H1 (cell line): ENCODE measurements around the gene AGER. TPM values are rescaled to one million over a fixed set of nuclear protein-coding genes. Genes with fewer than 3 reads are reported as not detected.

Experiments
- CTCF ChIA-PET: fragments of 300-600 bp; sonication (Branson Sonifier 250); formaldehyde crosslinking; loops from one replicate; lab custom pipeline; 2021; ENCODE audit not compliant: partially characterized antibody; lab: Charles Lee
- POLR2A ChIA-PET: fragments of 300-600 bp; sonication (Branson Sonifier 250); formaldehyde crosslinking; loops from one replicate; lab custom pipeline; 2021; ENCODE audit warnings: inconsistent platforms; ENCODE audit not compliant: partially characterized antibody; lab: Charles Lee
- DNase-seq, 2 experiments: peaks; one replicate each; pipeline versions ENCODE4 v3.0.0 to v3.0.0-alpha.2; 2010 to 2022; ENCODE audit warnings: low spot score in 2 of 2, low read depth in 1 of 2, mixed read lengths in 1 of 2
- FAIRE-seq: peaks from 2 replicates; lab custom pipeline; 2011; peaks lifted over from hg19 to GRCh38; lab: Jason Lieb, UNC
- H2AFZ ChIP-seq: 2 replicates; pipeline ENCODE4 v1.8.1; 2012; ENCODE audit warnings: low read length, inconsistent platforms
- H2AK5ac ChIP-seq: 2 replicates; pipeline ENCODE4 v1.6.1; 2013; ENCODE audit warnings: low read depth, low read length
- H2BK120ac ChIP-seq: replicated peaks from 2 replicates; pipeline ENCODE3; 2013; ENCODE audit warnings: low read depth, low read length, inconsistent platforms
- H2BK12ac ChIP-seq: 2 replicates; pipeline ENCODE4 v1.6.1; 2013; ENCODE audit warnings: low read depth, low read length
- H2BK15ac ChIP-seq: 2 replicates; pipeline ENCODE4 v1.6.1; 2013; ENCODE audit warnings: low read length
- H2BK20ac ChIP-seq: 2 replicates; pipeline ENCODE4 v1.6.1; 2013; ENCODE audit warnings: low read length
- H2BK5ac ChIP-seq: 2 replicates; pipeline ENCODE4 v1.6.1; 2013; ENCODE audit warnings: low read depth, low read length
- H3K14ac ChIP-seq: 2 replicates; pipeline ENCODE4 v1.6.1; 2013; ENCODE audit warnings: inconsistent platforms; ENCODE audit not compliant: insufficient read length
- H3K18ac ChIP-seq: 2 replicates; pipeline ENCODE4 v1.6.1; 2013; ENCODE audit warnings: low read length; ENCODE audit errors: extremely low read depth
- H3K23ac ChIP-seq: 2 replicates; pipeline ENCODE4 v1.6.1; 2013; ENCODE audit warnings: inconsistent platforms; ENCODE audit not compliant: insufficient read length
- H3K23me2 ChIP-seq: 2 replicates; pipeline ENCODE4 v1.6.1; 2013; ENCODE audit warnings: low read depth, low read length
- H3K27ac ChIP-seq: 2 replicates; pipeline ENCODE4 v1.6.1; 2011; ENCODE audit warnings: low read depth, low read length, inconsistent platforms
- H3K27me3 ChIP-seq, 4 experiments: replicated peaks in 1 of 4; 1 replicate in 1 of 4; 2 replicates in 3 of 4; pipeline versions ENCODE4 v1.6.1 to v1.8.1; 2011 to 2013; ENCODE audit warnings: low read length in 3 of 4, mild to moderate bottlenecking in 3 of 4, inconsistent platforms in 2 of 4, mixed read lengths in 2 of 4, moderate library complexity in 1 of 4; ENCODE audit not compliant: control insufficient read depth in 3 of 4, insufficient read depth in 3 of 4; ENCODE audit errors: extremely low read depth in 1 of 4
- H3K36me3 ChIP-seq, 4 experiments: 2 replicates each; pipeline versions ENCODE4 v1.6.1 to v1.8.1; 2011 to 2013; ENCODE audit warnings: mild to moderate bottlenecking in 4 of 4, low read length in 3 of 4, moderate library complexity in 2 of 4, control low read depth in 1 of 4, inconsistent platforms in 1 of 4; ENCODE audit not compliant: insufficient read depth in 4 of 4, control insufficient read depth in 2 of 4
- H3K4ac ChIP-seq: replicated peaks from 2 replicates; pipeline ENCODE3; 2013; ENCODE audit warnings: low read length, low read depth, mixed read lengths, inconsistent platforms; ENCODE audit not compliant: insufficient read length
- H3K4me1 ChIP-seq, 4 experiments: replicated peaks in 1 of 4; 1 replicate in 1 of 4; 2 replicates in 3 of 4; pipeline versions ENCODE4 v1.6.1 to v1.8.1; 2011 to 2013; ENCODE audit warnings: low read length in 3 of 4, inconsistent platforms in 2 of 4, mixed read lengths in 1 of 4; ENCODE audit not compliant: insufficient read depth in 4 of 4, control insufficient read depth in 3 of 4
- H3K4me2 ChIP-seq, 2 experiments: 2 replicates each; pipeline versions ENCODE4 v1.6.1 to v1.8.1; 2011 to 2013; ENCODE audit warnings: low read depth in 2 of 2, low read length in 2 of 2, control low read depth in 1 of 2, inconsistent platforms in 1 of 2, mild to moderate bottlenecking in 1 of 2; ENCODE audit not compliant: insufficient read depth in 1 of 2
- H3K4me3 ChIP-seq, 4 experiments: fragments of 200-600, 300-600 bp in 1 of 4; sonication (generic), shearing (Covaris generic), sonication (Bioruptor Twin) in 1 of 4; 2 replicates each; pipeline versions ENCODE4 v1.5.1 to v1.8.1; 2011 to 2016; ENCODE audit warnings: low read length in 4 of 4, low read depth in 3 of 4, control low read depth in 2 of 4, inconsistent platforms in 2 of 4, mild to moderate bottlenecking in 2 of 4, mixed read lengths in 1 of 4, moderate library complexity in 1 of 4; ENCODE audit not compliant: insufficient read depth in 2 of 4; ENCODE audit errors: extremely low read depth in 1 of 4
- H3K56ac ChIP-seq: replicated peaks from 2 replicates; pipeline ENCODE3; 2013; ENCODE audit warnings: low read depth, mild to moderate bottlenecking, mixed read lengths, low read length, inconsistent platforms; ENCODE audit not compliant: insufficient read length
- H3K79me1 ChIP-seq: 2 replicates; pipeline ENCODE4 v1.6.1; 2013; ENCODE audit warnings: low read depth, low read length, control low read depth
- H3K79me2 ChIP-seq, 2 experiments: 2 replicates each; pipeline versions ENCODE4 v1.6.1 to v1.8.1; 2012 to 2013; ENCODE audit warnings: low read length in 2 of 2, mild to moderate bottlenecking in 2 of 2, inconsistent platforms in 1 of 2; ENCODE audit not compliant: insufficient read depth in 2 of 2, control insufficient read depth in 1 of 2
- H3K9ac ChIP-seq, 4 experiments: replicated peaks in 1 of 4; 1 replicate in 1 of 4; 2 replicates in 3 of 4; pipeline versions ENCODE4 v1.6.1 to v1.8.1; 2011 to 2013; ENCODE audit warnings: low read depth in 3 of 4, low read length in 3 of 4, control low read depth in 2 of 4, mild to moderate bottlenecking in 2 of 4, moderate library complexity in 2 of 4, inconsistent platforms in 1 of 4; ENCODE audit errors: extremely low read depth in 1 of 4
- H3K9me3 ChIP-seq, 2 experiments: 2 replicates each; pipeline versions ENCODE4 v1.6.1 to v1.8.1; 2012 to 2013; ENCODE audit warnings: mild to moderate bottlenecking in 2 of 2, moderate library complexity in 2 of 2, control low read depth in 1 of 2, inconsistent platforms in 1 of 2, low read depth in 1 of 2, low read length in 1 of 2, mixed read lengths in 1 of 2; ENCODE audit not compliant: insufficient read depth in 2 of 2
- H4K20me1 ChIP-seq, 2 experiments: replicated peaks in 1 of 2; 2 replicates each; pipeline versions ENCODE3 to v1.8.1; 2011 to 2013; ENCODE audit warnings: inconsistent platforms in 2 of 2, low read length in 2 of 2, mild to moderate bottlenecking in 1 of 2; ENCODE audit not compliant: insufficient read depth in 2 of 2, control insufficient read depth in 1 of 2
- H4K5ac ChIP-seq: 2 replicates; pipeline ENCODE4 v1.6.1; 2013; ENCODE audit warnings: low read length, low read depth, mixed read lengths, inconsistent platforms; ENCODE audit not compliant: insufficient read length
- H4K8ac ChIP-seq: 2 replicates; pipeline ENCODE4 v1.8.0; 2013; ENCODE audit warnings: mild to moderate bottlenecking, moderate library complexity, low read length, inconsistent platforms; ENCODE audit not compliant: insufficient read depth; ENCODE audit errors: extremely low read depth
- H4K91ac ChIP-seq: replicated peaks from 2 replicates; pipeline ENCODE3; 2013; ENCODE audit warnings: low read length, mixed read lengths, inconsistent platforms; ENCODE audit not compliant: insufficient read length
- ATF3 ChIP-seq: IDR thresholded peaks from 2 replicates; pipeline ENCODE4 v1.6.1; 2011; ENCODE audit warnings: low read depth, mild to moderate bottlenecking, low read length; ENCODE audit not compliant: insufficient read depth
- BCL11A ChIP-seq, 2 experiments: IDR thresholded peaks; one replicate each; pipeline ENCODE4 v1.6.1; 2011; ENCODE audit warnings: low read depth in 2 of 2, low read length in 2 of 2, mild to moderate bottlenecking in 2 of 2
- CEBPB ChIP-seq: IDR thresholded peaks from 2 replicates; pipeline ENCODE4 v1.6.1; 2012; ENCODE audit warnings: low read depth, low read length
- EZH2 ChIP-seq: fragments of 200-600 bp; sonication (generic); IDR thresholded peaks from 2 replicates; pipeline ENCODE4 v1.7.1; 2012; ENCODE audit warnings: low read depth, mild to moderate bottlenecking, moderate library complexity, low read length, inconsistent platforms; ENCODE audit not compliant: severe bottlenecking
- NRF1 ChIP-seq: IDR thresholded peaks from 2 replicates; pipeline ENCODE4 v1.6.1; 2011; ENCODE audit warnings: mild to moderate bottlenecking, low read depth, low read length, improper control_type of control experiment
- POU5F1 ChIP-seq: IDR thresholded peaks from 2 replicates; pipeline ENCODE4 v1.6.1; 2011; ENCODE audit warnings: low read depth, mild to moderate bottlenecking, low read length, moderate library complexity
- RNF2 ChIP-seq: fragments of 200-900, 300-1000 bp; sonication (generic); IDR thresholded peaks from 2 replicates; pipeline ENCODE4 v1.7.1; 2016; ENCODE audit warnings: borderline replicate concordance, low read depth, mild to moderate bottlenecking, antibody characterized with exemption, low read length; ENCODE audit not compliant: poor library complexity, severe bottlenecking; ENCODE audit errors: missing control alignments
- SIRT6 ChIP-seq: IDR thresholded peaks from one replicate; pipeline ENCODE4 v1.7.1; 2012; ENCODE audit warnings: low read length, inconsistent platforms
- SIX5 ChIP-seq: IDR thresholded peaks from 2 replicates; pipeline ENCODE4 v1.6.1; 2011; ENCODE audit warnings: mild to moderate bottlenecking, low read depth, low read length
- TEAD4 ChIP-seq: IDR thresholded peaks from 2 replicates; pipeline ENCODE4 v1.6.1; 2012; ENCODE audit warnings: low read depth, low read length, inconsistent platforms, mixed read lengths
- USF2 ChIP-seq: IDR thresholded peaks from 2 replicates; pipeline ENCODE4 v1.6.1; 2011; ENCODE audit warnings: low read length, improper control_type of control experiment
- ZNF274 ChIP-seq: IDR thresholded peaks from 2 replicates; pipeline ENCODE4 v1.7.0; 2012; ENCODE audit warnings: low read length, borderline replicate concordance; ENCODE audit errors: extremely low read depth
- WGBS, 2 experiments: shearing (Covaris generic) in 1 of 2; methylation state at CpG; one replicate each; pipeline versions ENCODE4 v1.1.6 to v1.1.7; 2013 to 2015; ENCODE audit warnings: low lambda C conversion rate in 2 of 2, mixed read lengths in 2 of 2, inconsistent platforms in 1 of 2, low coverage in 1 of 2, missing lambda C conversion rate in 1 of 2; ENCODE audit not compliant: insufficient replicate concordance in 2 of 2, insufficient coverage in 1 of 2, insufficient read length in 1 of 2; ENCODE audit errors: extremely low coverage in 1 of 2, missing lambda C conversion rate in 1 of 2; 5-methylcytosine and 5-hydroxymethylcytosine counted together
- polyA plus RNA-seq, 7 experiments: library from polyadenylated mRNA; depleted of rRNA in 3 of 7; stranded (reverse) in 5 of 7; unstranded in 2 of 7; fragments of >200 nt in 5 of 7; fragments of 200-250 nt in 2 of 7; gene quantifications; 1 replicate in 5 of 7; 2 replicates in 1 of 7; 4 replicates in 1 of 7; pipeline versions ENCODE4 v1.2.1 to v1.2.3, GENCODE V29; 2011 to 2013; ENCODE audit warnings: missing spikeins in 2 of 7, mixed read lengths in 2 of 7
- total RNA-seq: library from RNA; stranded (reverse); fragmentation: NEBNext Ultra II Directional; extraction: Animal tissue kit (Norgen Biotek cat#: 25700); gene quantifications from 2 replicates; pipeline ENCODE4 v1.2.1, GENCODE V29; 2021

Gene AGER
- total and polyA plus RNA-seq, 2 of the 8 experiments (the other 6 are each of a cell fraction or from before 2014, with no cell fraction given) = 3.8 to 10.9 TPM

DNA sequence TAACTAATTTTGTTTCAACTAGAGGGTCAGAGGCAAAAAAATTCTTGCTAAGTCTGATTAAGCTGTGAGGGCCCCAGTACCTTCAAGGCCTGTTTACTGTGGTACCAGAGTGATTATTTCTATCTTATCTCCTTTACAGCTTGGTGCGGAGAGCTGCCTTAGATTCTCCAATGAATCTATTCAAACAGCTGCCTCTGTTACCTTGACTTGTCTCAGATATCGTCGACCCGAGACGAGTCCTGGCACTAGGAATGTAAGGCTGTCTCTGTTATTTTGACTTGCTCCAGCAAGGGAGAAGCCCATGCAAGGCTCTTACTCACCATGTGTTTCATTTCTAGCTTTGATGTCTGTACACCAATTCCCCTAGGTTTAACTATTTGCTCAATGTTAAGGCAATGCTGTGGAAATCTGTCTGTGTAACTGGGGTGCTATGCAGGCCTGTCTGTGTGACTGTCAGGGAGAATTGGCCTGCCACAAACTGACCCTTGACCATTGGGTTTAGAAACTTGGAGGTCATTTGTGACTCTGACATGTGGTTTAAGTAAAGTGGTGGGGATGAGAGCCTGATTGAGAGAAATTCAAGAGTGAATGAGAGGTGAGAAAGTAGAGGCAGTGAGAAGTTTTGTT, 43.5 kb downstream of the AGER start:
- H2BK20ac ChIP-seq = no peak overlapping the region
- ChIA-PET CTCF (interaction anchor here (1.2 to 2.5 kb wide), 3 partner anchors 12 to 52 kb away, joined by 3 to 6 read pairs (median 3); no protein-coding TSS in a partner anchor), POLR2A (interaction anchor here (1.0 kb wide), 1 partner anchor 12 kb away, joined by 3 read pairs; the partner anchor contains the start of gene ATF6B)
- H4K20me1 ChIP-seq = no peaks in the 10 kb centered on the region
- H3K36me3 ChIP-seq = no peaks in the 10 kb centered on the region
- no peak overlapping the region for H4K5ac ChIP-seq
- H3K56ac ChIP-seq = no peak overlapping the region
- H3K4me2 ChIP-seq = no peak overlapping the region
- DNase-seq (no peak), FAIRE-seq (no peak)
- no peak overlapping the region for H3K14ac ChIP-seq
- no peaks in the 10 kb centered on the region for H3K79me1 ChIP-seq
- H3K27ac ChIP-seq = no peak overlapping the region
- no peaks in the 10 kb centered on the region for H3K79me2 ChIP-seq
- WGBS, 2 experiments = 94% methylated on average over 5 of the region's 5 CpGs; no CpG with 5 or more reads in 1 of the 2 experiments
- H2AFZ ChIP-seq = no peak overlapping the region
- no peak overlapping the region for H3K18ac ChIP-seq
- H3K4me1 ChIP-seq = no peaks in the 10 kb centered on the region
- H4K91ac ChIP-seq = no peak overlapping the region
- no peaks in the 10 kb centered on the region for H3K23me2 ChIP-seq
- no peak overlapping the region for H3K9ac ChIP-seq
- H3K4ac ChIP-seq = no peak overlapping the region
- H2AK5ac ChIP-seq = no peak overlapping the region
- no peaks in the 10 kb centered on the region for H3K9me3 ChIP-seq
- H3K4me3 ChIP-seq = no peak overlapping the region
- no peak overlapping the region for H4K8ac ChIP-seq
- H3K23ac ChIP-seq = no peak overlapping the region
- H3K27me3 ChIP-seq = no peaks in the 10 kb centered on the region
- no peak overlapping the region for H2BK120ac ChIP-seq
- H2BK5ac ChIP-seq = no peak overlapping the region
- TF ChIP-seq BCL11A (IDR thresholded peaks at IDR 0.05; ENCODE audit: low read depth in 2 of 2, low read length in 2 of 2) (no peak), USF2 (no peak), ZNF274 (no peak), NRF1 (no peak), RNF2 (no peak), TEAD4 (no peak), POU5F1 (no peak), SIX5 (no peak), EZH2 (no peak), CEBPB (no peak), ATF3 (no peak), SIRT6 (no peak)
- no peak overlapping the region for H2BK12ac ChIP-seq
- no peak overlapping the region for H2BK15ac ChIP-seq
